GM12892 (cell line): ENCODE results near the gene SORCS3.
"Not testable (repeated sequence)": the region's sequence is repeated elsewhere in the genome, so short reads cannot be mapped to it uniquely, and the experiment has no call there.

Experiments used
- DNase-seq: peaks from one replicate; pipeline ENCODE4 v3.0.0; 2011; ENCODE audit not compliant: insufficient read length
- FAIRE-seq: peaks from 2 replicates; lab custom pipeline; 2011; peaks lifted over from hg19 to GRCh38; lab: Jason Lieb, UNC
- POLR2A ChIP-seq: IDR thresholded peaks from 2 replicates; pipeline ENCODE4 v1.6.1; 2011; ENCODE audit warnings: low read depth, low read length, control low read depth
- POLR2AphosphoS5 ChIP-seq: IDR thresholded peaks from 2 replicates; pipeline ENCODE4 v1.6.1; 2011; ENCODE audit warnings: low read depth, low read length, control low read depth
- TAF1 ChIP-seq: IDR thresholded peaks from 2 replicates; pipeline ENCODE4 v1.6.1; 2011; ENCODE audit warnings: low read depth, mild to moderate bottlenecking, control low read depth, low read length, borderline replicate concordance

SORCS3 gene

GRCh38 chr10:104686829-104687228 lies 45.7 kb downstream of the SORCS3 start:
- DNase-seq (no peak), FAIRE-seq (no peak)
- TF ChIP-seq TAF1, result no peak
- no peak for TF ChIP-seq POLR2A
- no peak for TF ChIP-seq POLR2AphosphoS5

- FAIRE-seq (no peak), DNase-seq (no peak)
- no peak for TF ChIP-seq POLR2A
Observed at GRCh38 chr10:104688251-104689042, 47.4 kb downstream of the SORCS3 start.

GRCh38 chr10:104689105-104689504 lies 48.0 kb downstream of the SORCS3 start:
- no peak for FAIRE-seq
- no peak for TF ChIP-seq POLR2A
- no peak for TF ChIP-seq TAF1
- no peak for TF ChIP-seq POLR2AphosphoS5
- DNase-seq, result no peak

- no peak for TF ChIP-seq TAF1
- no peak for TF ChIP-seq POLR2AphosphoS5
- no peak for TF ChIP-seq POLR2A
- FAIRE-seq, result no peak
- DNase-seq, result no peak
Observed at GRCh38 chr10:104689547-104689946, 48.5 kb downstream of the SORCS3 start.

- TF ChIP-seq TAF1 (no peak), POLR2A (no peak), POLR2AphosphoS5 (no peak)
- no peak for DNase-seq
- no peak for FAIRE-seq
Observed at GRCh38 chr10:104690101-104690500, 49.0 kb downstream of the SORCS3 start.

GRCh38 chr10:104690959-104691358 lies 49.9 kb downstream of the SORCS3 start:
- no peak for TF ChIP-seq POLR2A
- no peak for TF ChIP-seq POLR2AphosphoS5
- no peak for TF ChIP-seq TAF1
- FAIRE-seq, result no peak
- no peak for DNase-seq

GRCh38 chr10:104694074-104694473 lies 53.0 kb downstream of the SORCS3 start:
- FAIRE-seq (no peak), DNase-seq (no peak)
- no peak for TF ChIP-seq POLR2AphosphoS5
- no peak for TF ChIP-seq POLR2A
- no peak for TF ChIP-seq TAF1

GRCh38 chr10:104703262-104703661 lies 62.2 kb downstream of the SORCS3 start:
- DNase-seq, FAIRE-seq: not testable (repeated sequence)

GRCh38 chr10:104706886-104707285 lies 65.8 kb downstream of the SORCS3 start:
- TF ChIP-seq POLR2A (no peak), TAF1 (no peak), POLR2AphosphoS5 (no peak)
- no peak for FAIRE-seq
- no peak for DNase-seq

- DNase-seq (no peak), FAIRE-seq (no peak)
- no peak for TF ChIP-seq POLR2A
- no peak for TF ChIP-seq POLR2AphosphoS5
- TF ChIP-seq TAF1, result no peak
Observed at GRCh38 chr10:104707602-104708459, 66.7 kb downstream of the SORCS3 start.

- no peak for DNase-seq
- no peak for TF ChIP-seq POLR2A
- FAIRE-seq, result no peak
Observed at GRCh38 chr10:104711302-104711721, 70.2 kb downstream of the SORCS3 start.

- not testable (repeated sequence) for DNase-seq, FAIRE-seq
Observed at GRCh38 chr10:104730593-104730992, 89.5 kb downstream of the SORCS3 start.

- FAIRE-seq (no peak), DNase-seq (no peak)
- TF ChIP-seq TAF1 (no peak), POLR2A (no peak), POLR2AphosphoS5 (no peak)
Observed at GRCh38 chr10:104731192-104731591, 90.1 kb downstream of the SORCS3 start.
